Measurements from ENCODE around the gene MOB2. TPM values are rescaled to one million over a fixed set of nuclear protein-coding genes. Genes with fewer than 3 reads are reported as not detected.

Gene MOB2
- total and polyA plus RNA-seq, 2 of the 13 experiments (the other 11 are each of a cell fraction or from before 2014, with no cell fraction given) = 21.8 to 27.7 TPM

DNA sequence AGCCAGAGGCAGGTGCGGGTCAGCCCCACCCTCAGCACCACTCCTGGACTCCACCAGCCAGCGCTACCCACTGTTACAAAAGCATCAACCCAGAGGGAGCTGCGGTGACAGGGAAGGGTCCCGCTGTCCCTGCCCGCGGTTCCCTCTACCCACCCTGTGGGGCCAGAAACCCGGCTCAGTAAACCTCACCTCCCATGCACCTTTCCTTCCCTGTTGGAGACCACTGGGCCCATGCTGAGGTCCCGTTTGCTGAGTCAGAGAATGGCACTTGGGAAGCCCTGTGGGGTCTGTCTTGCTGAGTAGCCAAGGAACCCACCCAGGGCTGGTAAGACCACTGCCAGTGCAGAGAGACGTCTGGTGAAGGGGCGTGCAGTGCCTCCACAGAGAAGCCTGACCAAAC is 42.1 kb upstream of the MOB2 start:
- no peak for FAIRE-seq
- in situ Hi-C loops (cut with HindIII; ENCODE audit: extremely low pct_ligation_motif_present, low pct_unique_long_range_greater_than_20kb) (no loop called here), intact Hi-C loops (cut with micrococcal nuclease; ENCODE audit: unreplicated experiment) (no loop called here)
- ATAC-seq = no peak
- whole genome bisulfite sequencing (ENCODE audit: low lambda C conversion rate) = 100% methylated on average over 1 of the region's 10 CpGs
- H4K20me1 ChIP-seq (ENCODE audit: insufficient read depth, low read length) = peaks cover 17% of the 10 kb centered on the region
- ChIA-PET POLR2A (no interaction called here), CTCF (ENCODE audit: low intra/inter-chr PET ratio, low total read pairs) (no interaction called here)
- no peak overlapping the region for H3K4me3 ChIP-seq (replicated peaks in 1 of 3; ENCODE audit: insufficient read depth in 1 of 3, low read depth in 2 of 3, low read length in 3 of 3)
- TF ChIP-seq AHR (CRISPR knock-in tag; IDR thresholded peaks at IDR 0.05) = no peak
- TF ChIP-seq ZNF33A (CRISPR knock-in tag; IDR thresholded peaks at IDR 0.05; ENCODE audit: borderline replicate concordance) = no peak
- TF ChIP-seq SMARCE1 (IDR thresholded peaks at IDR 0.05; ENCODE audit: borderline replicate concordance) = no peak
- TF ChIP-seq MATR3 (CRISPR knock-in tag; IDR thresholded peaks at IDR 0.05) = no peak
- TF ChIP-seq HOXA5 (CRISPR knock-in tag; IDR thresholded peaks at IDR 0.05) = no peak
- TF ChIP-seq, protein P1, sequence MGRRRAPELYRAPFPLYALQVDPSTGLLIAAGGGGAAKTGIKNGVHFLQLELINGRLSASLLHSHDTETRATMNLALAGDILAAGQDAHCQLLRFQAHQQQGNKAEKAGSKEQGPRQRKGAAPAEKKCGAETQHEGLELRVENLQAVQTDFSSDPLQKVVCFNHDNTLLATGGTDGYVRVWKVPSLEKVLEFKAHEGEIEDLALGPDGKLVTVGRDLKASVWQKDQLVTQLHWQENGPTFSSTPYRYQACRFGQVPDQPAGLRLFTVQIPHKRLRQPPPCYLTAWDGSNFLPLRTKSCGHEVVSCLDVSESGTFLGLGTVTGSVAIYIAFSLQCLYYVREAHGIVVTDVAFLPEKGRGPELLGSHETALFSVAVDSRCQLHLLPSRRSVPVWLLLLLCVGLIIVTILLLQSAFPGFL (CRISPR knock-in tag; IDR thresholded peaks at IDR 0.05) = no peak
- TF ChIP-seq NR2F1 (CRISPR knock-in tag; IDR thresholded peaks at IDR 0.05) = no peak
- no peak for TF ChIP-seq TSC22D2 (CRISPR knock-in tag; IDR thresholded peaks at IDR 0.05; ENCODE audit: borderline replicate concordance)
- TF ChIP-seq, protein P2, sequence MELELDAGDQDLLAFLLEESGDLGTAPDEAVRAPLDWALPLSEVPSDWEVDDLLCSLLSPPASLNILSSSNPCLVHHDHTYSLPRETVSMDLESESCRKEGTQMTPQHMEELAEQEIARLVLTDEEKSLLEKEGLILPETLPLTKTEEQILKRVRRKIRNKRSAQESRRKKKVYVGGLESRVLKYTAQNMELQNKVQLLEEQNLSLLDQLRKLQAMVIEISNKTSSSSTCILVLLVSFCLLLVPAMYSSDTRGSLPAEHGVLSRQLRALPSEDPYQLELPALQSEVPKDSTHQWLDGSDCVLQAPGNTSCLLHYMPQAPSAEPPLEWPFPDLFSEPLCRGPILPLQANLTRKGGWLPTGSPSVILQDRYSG (CRISPR knock-in tag; IDR thresholded peaks at IDR 0.05) = no peak
- TF ChIP-seq, protein P3, sequence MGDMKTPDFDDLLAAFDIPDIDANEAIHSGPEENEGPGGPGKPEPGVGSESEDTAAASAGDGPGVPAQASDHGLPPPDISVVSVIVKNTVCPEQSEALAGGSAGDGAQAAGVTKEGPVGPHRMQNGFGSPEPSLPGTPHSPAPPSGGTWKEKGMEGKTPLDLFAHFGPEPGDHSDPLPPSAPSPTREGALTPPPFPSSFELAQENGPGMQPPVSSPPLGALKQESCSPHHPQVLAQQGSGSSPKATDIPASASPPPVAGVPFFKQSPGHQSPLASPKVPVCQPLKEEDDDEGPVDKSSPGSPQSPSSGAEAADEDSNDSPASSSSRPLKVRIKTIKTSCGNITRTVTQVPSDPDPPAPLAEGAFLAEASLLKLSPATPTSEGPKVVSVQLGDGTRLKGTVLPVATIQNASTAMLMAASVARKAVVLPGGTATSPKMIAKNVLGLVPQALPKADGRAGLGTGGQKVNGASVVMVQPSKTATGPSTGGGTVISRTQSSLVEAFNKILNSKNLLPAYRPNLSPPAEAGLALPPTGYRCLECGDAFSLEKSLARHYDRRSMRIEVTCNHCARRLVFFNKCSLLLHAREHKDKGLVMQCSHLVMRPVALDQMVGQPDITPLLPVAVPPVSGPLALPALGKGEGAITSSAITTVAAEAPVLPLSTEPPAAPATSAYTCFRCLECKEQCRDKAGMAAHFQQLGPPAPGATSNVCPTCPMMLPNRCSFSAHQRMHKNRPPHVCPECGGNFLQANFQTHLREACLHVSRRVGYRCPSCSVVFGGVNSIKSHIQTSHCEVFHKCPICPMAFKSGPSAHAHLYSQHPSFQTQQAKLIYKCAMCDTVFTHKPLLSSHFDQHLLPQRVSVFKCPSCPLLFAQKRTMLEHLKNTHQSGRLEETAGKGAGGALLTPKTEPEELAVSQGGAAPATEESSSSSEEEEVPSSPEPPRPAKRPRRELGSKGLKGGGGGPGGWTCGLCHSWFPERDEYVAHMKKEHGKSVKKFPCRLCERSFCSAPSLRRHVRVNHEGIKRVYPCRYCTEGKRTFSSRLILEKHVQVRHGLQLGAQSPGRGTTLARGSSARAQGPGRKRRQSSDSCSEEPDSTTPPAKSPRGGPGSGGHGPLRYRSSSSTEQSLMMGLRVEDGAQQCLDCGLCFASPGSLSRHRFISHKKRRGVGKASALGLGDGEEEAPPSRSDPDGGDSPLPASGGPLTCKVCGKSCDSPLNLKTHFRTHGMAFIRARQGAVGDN (CRISPR knock-in tag; IDR thresholded peaks at IDR 0.05) = no peak
- TF ChIP-seq U2AF1 (optimal IDR thresholded peaks at IDR 0.05; ENCODE audit: low read depth, low read length) = no peak
- TF ChIP-seq ZNF263 (CRISPR knock-in tag; IDR thresholded peaks at IDR 0.05) = no peak
- TF ChIP-seq SATB2 (CRISPR knock-in tag; IDR thresholded peaks at IDR 0.05) = no peak
- no peak for TF ChIP-seq ZNF484 (CRISPR knock-in tag; IDR thresholded peaks at IDR 0.05; ENCODE audit: borderline replicate concordance, low read depth)
- TF ChIP-seq ZNF781 (CRISPR knock-in tag; IDR thresholded peaks at IDR 0.05; ENCODE audit: borderline replicate concordance, not compliant biosample characterization) = no peak
- no TSS peak for BruUV-seq (replicated peaks)
- no peaks in the 10 kb centered on the region for H3K27me3 ChIP-seq (ENCODE audit: control insufficient read depth in 1 of 2, insufficient read depth in 2 of 2, low read length in 2 of 2)
- peaks cover 0 to 8% of the 10 kb centered on the region in 2 experiments; a peak in 1 of 5 replicates for H3K36me3 ChIP-seq (replicated peaks in 1 of 2; ENCODE audit: control insufficient read depth in 1 of 2, insufficient read depth in 2 of 2, low read length in 2 of 2)
- no peak overlapping the region for H2AFZ ChIP-seq (ENCODE audit: low read length)
- no peak for DNase-seq (ENCODE audit: low spot score)
- no peak overlapping the region for H3K9ac ChIP-seq (ENCODE audit: insufficient read depth, low read depth, low read length)
- H3K79me2 ChIP-seq (ENCODE audit: insufficient read depth, low read length) = peaks cover 10% of the 10 kb centered on the region
- no peak overlapping the region for H3K27ac ChIP-seq (ENCODE audit: extremely low read length, insufficient read depth, low read length)
- H3K4me1 ChIP-seq (ENCODE audit: insufficient read depth, low read length) = peaks cover 5% of the 10 kb centered on the region
- no peak overlapping the region for H3K4me2 ChIP-seq (ENCODE audit: low read depth, low read length)
- H3K9me3 ChIP-seq (ENCODE audit: low read length) = no peaks in the 10 kb centered on the region
